T-cell (primary cell): ENCODE measurements around the gene CACNB1. TPM values are rescaled to one million over a fixed set of nuclear protein-coding genes. Genes with fewer than 3 reads are reported as not detected.

Experiments used
- ATAC-seq, 4 experiments: fragments of 200-7000 bp in 3 of 4; fragments of 150-1000 bp in 1 of 4; cut with Tn5 transposase; replicated peaks in 1 of 4; 1 replicate in 3 of 4; 2 replicates in 1 of 4; pipeline ENCODE4 v1.10.0; 2021; ENCODE audit warnings: moderate library complexity in 3 of 4, mild to moderate bottlenecking in 2 of 4, moderate number of reproducible peaks in 1 of 4
- CTCF ChIA-PET, 2 donors: fragments of 300-600 bp; sonication (Branson Sonifier 250); formaldehyde crosslinking; loops; one replicate each; lab custom pipeline; 2022; ENCODE audit warnings: antibody characterized with exemption in 2 of 2; lab: Charles Lee
- POLR2A ChIA-PET, 2 donors: fragments of 300-600 bp; sonication (Branson Sonifier 250); formaldehyde crosslinking; loops; one replicate each; lab custom pipeline; 2022; ENCODE audit warnings: antibody characterized with exemption in 2 of 2; lab: Charles Lee
- DNase-seq, 35 experiments: peaks; one replicate each; pipeline versions ENCODE4 v3.0.0 to v3.0.0-alpha.2; 2013 to 2023
- H3K27ac ChIP-seq: one replicate; pipeline ENCODE4 v1.5.1; 2013; ENCODE audit warnings: low read length
- H3K27me3 ChIP-seq, 2 experiments: replicated peaks in 1 of 2; 1 replicate in 1 of 2; 2 replicates in 1 of 2; pipeline versions ENCODE4 v1.6.1 to v1.7.0; 2013; ENCODE audit warnings: low read length in 1 of 2, mixed read lengths in 1 of 2; ENCODE audit not compliant: control insufficient read depth in 2 of 2, insufficient read depth in 2 of 2; ENCODE audit errors: extremely low read depth in 1 of 2
- H3K36me3 ChIP-seq, 2 donors: 1 replicate in 1 of 2; 2 replicates in 1 of 2; pipeline versions ENCODE4 v1.6.1 to v1.7.0; 2013; ENCODE audit warnings: low read length in 1 of 2; ENCODE audit not compliant: control insufficient read depth in 2 of 2, insufficient read depth in 1 of 2; ENCODE audit errors: extremely low read depth in 1 of 2
- H3K4me1 ChIP-seq, 2 experiments: 1 replicate in 1 of 2; 2 replicates in 1 of 2; pipeline versions ENCODE4 v1.6.1 to v1.7.0; 2013; ENCODE audit warnings: low read length in 2 of 2, mixed read lengths in 1 of 2; ENCODE audit not compliant: insufficient read depth in 2 of 2, control insufficient read depth in 1 of 2; ENCODE audit errors: extremely low read depth in 1 of 2
- H3K4me3 ChIP-seq, 2 donors: 1 replicate in 1 of 2; 2 replicates in 1 of 2; pipeline versions ENCODE4 v1.5.1 to v1.7.0; 2013; ENCODE audit warnings: mild to moderate bottlenecking in 2 of 2, low read length in 1 of 2, moderate library complexity in 1 of 2; ENCODE audit not compliant: control insufficient read depth in 1 of 2; ENCODE audit errors: extremely low read depth in 1 of 2
- H3K9me3 ChIP-seq: 2 replicates; pipeline ENCODE4 v1.7.0; 2013
- H3K27ac Mint-ChIP-seq, 2 donors: one replicate each; pipeline ENCODE4 v1.8.0; 2020 to 2021; ENCODE audit warnings: mild to moderate bottlenecking in 2 of 2, mixed read lengths in 2 of 2
- H3K27me3 Mint-ChIP-seq, 2 donors: one replicate each; pipeline ENCODE4 v1.8.0; 2021 to 2022; ENCODE audit warnings: mixed read lengths in 2 of 2
- H3K36me3 Mint-ChIP-seq: one replicate; pipeline ENCODE4 v1.8.0; 2021; ENCODE audit warnings: mixed read lengths
- H3K4me1 Mint-ChIP-seq, 3 donors: one replicate each; pipeline ENCODE4 v1.8.0; 2020 to 2022; ENCODE audit warnings: mixed read lengths in 3 of 3, mild to moderate bottlenecking in 1 of 3
- H3K4me3 Mint-ChIP-seq, 3 donors: one replicate each; pipeline ENCODE4 v1.8.0; 2020 to 2022; ENCODE audit warnings: mild to moderate bottlenecking in 3 of 3, mixed read lengths in 3 of 3, moderate library complexity in 3 of 3
- H3K9me3 Mint-ChIP-seq, 3 donors: one replicate each; pipeline ENCODE4 v1.8.0; 2020 to 2022; ENCODE audit warnings: mixed read lengths in 3 of 3
- WGBS: methylation state at CpG from one replicate; pipeline ENCODE4 v1.1.5; 2013; ENCODE audit warnings: missing lambda C conversion rate; ENCODE audit not compliant: insufficient coverage; 5-methylcytosine and 5-hydroxymethylcytosine counted together
- total RNA-seq, 35 experiments: library from RNA in 6 of 35; stranded (reverse) in 6 of 35; fragments of 120-200 nt in 1 of 35; gene quantifications; one replicate each; pipeline versions ENCODE4 v1.2.1 to v1.2.4 and lab custom pipeline; 2013 to 2026

The CACNB1 gene
- total RNA-seq, 5 donors from 2014 or later (not counting 1 experiment from before 2014, with no cell fraction given), result 10.8 to 23.2 (median 21.4) TPM

DNA sequence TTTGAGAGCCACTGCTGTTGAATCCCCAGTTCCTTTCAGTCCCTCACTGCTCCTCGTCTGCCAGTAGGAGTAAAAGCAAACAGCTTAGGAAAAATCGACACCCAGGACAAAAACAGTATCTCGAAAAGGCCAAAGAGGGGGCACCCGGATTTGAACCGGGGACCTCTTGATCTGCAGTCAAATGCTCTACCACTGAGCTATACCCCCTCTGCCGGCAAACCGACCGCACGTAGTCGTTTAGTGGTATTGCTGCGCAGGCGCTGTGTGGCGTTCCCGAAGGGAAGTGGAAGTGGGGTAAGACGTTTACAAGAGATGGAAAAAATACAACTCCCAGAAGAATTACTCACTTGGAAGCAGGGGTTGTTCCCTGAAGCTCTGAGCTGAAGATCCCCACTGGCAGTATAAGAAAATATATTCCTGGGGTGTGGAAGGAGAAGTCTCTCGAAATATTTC is 43.8 kb downstream of the CACNB1 start:
- H3K9me3 Mint-ChIP-seq, result no peaks in the 10 kb centered on the region
- Histone ChIP-seq H3K4me1 (peaks cover 2 to 53% of the 10 kb centered on the region in 2 experiments), H3K36me3 (no peaks in the 10 kb centered on the region), H3K27ac (peak overlapping the region; percentile 70), H3K9me3 (no peaks in the 10 kb centered on the region), H3K27me3 (peaks cover 0 to 16% of the 10 kb centered on the region in 2 experiments), H3K4me3 (peak overlapping the region; percentile 92 to 99)
- ATAC-seq (peak; percentile 57 to 66 (median 59)), DNase-seq (peak; percentile 76 to 97 (median 90))
- H3K36me3 Mint-ChIP-seq, result peaks cover 5% of the 10 kb centered on the region
- CTCF ChIA-PET, result interaction anchor here (0.6 to 5.1 kb wide), 33 partner anchors 10 to 1152 kb away, joined by 3 to 134 read pairs (median 5); partner anchors contain the start of genes ARL5C (in 1 of the 2), CWC25 (in 1 of the 2), LASP1 (in 1 of the 2) and LASP1NB (in 1 of the 2)
- peaks cover 43 to 56% (median 47%) of the 10 kb centered on the region in 3 donors for H3K4me1 Mint-ChIP-seq
- POLR2A ChIA-PET, result interaction anchor here (0.6 to 1.1 kb wide), 4 partner anchors 46 to 913 kb away, joined by 3 to 6 read pairs (median 4); no protein-coding TSS in a partner anchor
- peak overlapping the region; percentile 96 to 99 for H3K27ac Mint-ChIP-seq
- peak overlapping the region; percentile 95 to 100 (median 100) for H3K4me3 Mint-ChIP-seq
- H3K27me3 Mint-ChIP-seq, result peaks cover 0 to 9% of the 10 kb centered on the region in 2 donors
- no CpG with 5 or more reads among the region's 16 CpGs for WGBS

GRCh38 chr17:39151943-39152818 is 45.3 kb downstream of the CACNB1 start:
- H3K27me3 Mint-ChIP-seq, result peaks cover 0 to 9% of the 10 kb centered on the region in 2 donors
- POLR2A ChIA-PET, result interaction anchor here in 1 of 2 donors (0.6 to 0.9 kb wide), 3 partner anchors 80 to 947 kb away, joined by 4 to 5 read pairs (median 5); no protein-coding TSS in a partner anchor

GRCh38 chr17:39151150-39151942 is 46.1 kb downstream of the CACNB1 start, which contains the start of gene PLXDC1:
TSS of gene PLXDC1 (minus strand) at chr17:39151637. CDS start at chr17:39151437, 200 bp downstream.
- peaks cover 0 to 16% of the 10 kb centered on the region in 2 experiments for H3K27me3 ChIP-seq
- Mint-ChIP-seq H3K27ac (peak within 1 kb of the TSS; percentile 96 to 99), H3K27me3 (peaks cover 0 to 9% of the 10 kb centered on the region in 2 donors), H3K36me3 (peaks cover 5% of the 10 kb centered on the region), H3K9me3 (no peaks in the 10 kb centered on the region), H3K4me1 (peaks cover 46 to 65% (median 54%) of the 10 kb centered on the region in 3 donors), H3K4me3 (peak within 1 kb of the TSS; percentile 95 to 100 (median 100))
- DNase-seq (peak in 13 of 35 experiments; percentile 8 to 46 (median 25)), ATAC-seq (peak in 2 of 4 experiments; percentile 8 to 16)
- WGBS, result 4% methylated on average over 29 of the region's 68 CpGs
- H3K36me3 ChIP-seq, result no peaks in the 10 kb centered on the region
- ChIA-PET POLR2A (no interaction called here), CTCF (interaction anchor here (0.6 to 5.1 kb wide), 8 partner anchors 13 to 414 kb away, joined by 3 to 134 read pairs (median 4); no protein-coding TSS in a partner anchor)
- peak within 1 kb of the TSS; percentile 92 to 99 for H3K4me3 ChIP-seq
- peaks cover 2 to 53% of the 10 kb centered on the region in 2 experiments for H3K4me1 ChIP-seq
- no peaks in the 10 kb centered on the region for H3K9me3 ChIP-seq
- H3K27ac ChIP-seq, result peak within 1 kb of the TSS; percentile 70

More at GRCh38 chr17:39151943-39152818, 45.3 kb downstream of the CACNB1 start:
- Histone ChIP-seq H3K9me3 (no peaks in the 10 kb centered on the region), H3K27me3 (peaks cover 0 to 16% of the 10 kb centered on the region in 2 experiments), H3K36me3 (no peaks in the 10 kb centered on the region), H3K27ac (peak overlapping the region; percentile 70), H3K4me1 (peaks cover 2 to 53% of the 10 kb centered on the region in 2 experiments), H3K4me3 (peak overlapping the region; percentile 92 to 99)
- WGBS, result 13% methylated on average over 4 of the region's 25 CpGs
- ATAC-seq, result peak in 3 of 4 experiments; percentile 17 to 29 (median 23)
- CTCF ChIA-PET, result interaction anchor here (0.6 to 5.1 kb wide), 28 partner anchors 12 to 415 kb away, joined by 3 to 134 read pairs (median 5); partner anchors contain the start of genes ARL5C (in 1 of the 2), CWC25 (in 1 of the 2), LASP1NB (in 1 of the 2) and RPL19 (in 1 of the 2)
- Mint-ChIP-seq H3K27ac (peak overlapping the region; percentile 96 to 99), H3K9me3 (no peaks in the 10 kb centered on the region), H3K4me3 (peak overlapping the region; percentile 95 to 100 (median 100)), H3K36me3 (peaks cover 5% of the 10 kb centered on the region), H3K4me1 (peaks cover 46 to 64% (median 54%) of the 10 kb centered on the region in 3 donors)
- DNase-seq, result peak in 17 of 35 experiments; percentile 13 to 55 (median 33)

GRCh38 chr17:39150795-39151149 is 46.7 kb downstream of the CACNB1 start:
- ChIA-PET POLR2A (interaction anchor here in 1 of 2 donors (0.6 kb wide), 1 partner anchor 24 kb away, joined by 4 read pairs; no protein-coding TSS in a partner anchor), CTCF (interaction anchor here in 1 of 2 donors (5.1 kb wide), 1 partner anchor 13 kb away, joined by 51 read pairs; no protein-coding TSS in a partner anchor)
- peak overlapping the region; percentile 40 to 83 for H3K4me3 ChIP-seq
- H3K4me1 ChIP-seq, result peaks cover 2 to 53% of the 10 kb centered on the region in 2 experiments
- peaks cover 0 to 9% of the 10 kb centered on the region in 2 donors for H3K27me3 Mint-ChIP-seq
- no peak overlapping the region for H3K27ac ChIP-seq
- ATAC-seq, result no peak
- peaks cover 46 to 65% (median 54%) of the 10 kb centered on the region in 3 donors for H3K4me1 Mint-ChIP-seq
- H3K36me3 Mint-ChIP-seq, result peaks cover 5% of the 10 kb centered on the region
- H3K4me3 Mint-ChIP-seq, result peak overlapping the region; percentile 77 to 95 (median 80)
- H3K36me3 ChIP-seq, result no peaks in the 10 kb centered on the region
- no peaks in the 10 kb centered on the region for H3K9me3 Mint-ChIP-seq
- no peak for DNase-seq
- no peaks in the 10 kb centered on the region for H3K9me3 ChIP-seq
- peak overlapping the region in 1 of 2 donors; percentile 83 for H3K27ac Mint-ChIP-seq
- no CpG with 5 or more reads among the region's 5 CpGs for WGBS
- H3K27me3 ChIP-seq, result peaks cover 0 to 16% of the 10 kb centered on the region in 2 experiments

DNA sequence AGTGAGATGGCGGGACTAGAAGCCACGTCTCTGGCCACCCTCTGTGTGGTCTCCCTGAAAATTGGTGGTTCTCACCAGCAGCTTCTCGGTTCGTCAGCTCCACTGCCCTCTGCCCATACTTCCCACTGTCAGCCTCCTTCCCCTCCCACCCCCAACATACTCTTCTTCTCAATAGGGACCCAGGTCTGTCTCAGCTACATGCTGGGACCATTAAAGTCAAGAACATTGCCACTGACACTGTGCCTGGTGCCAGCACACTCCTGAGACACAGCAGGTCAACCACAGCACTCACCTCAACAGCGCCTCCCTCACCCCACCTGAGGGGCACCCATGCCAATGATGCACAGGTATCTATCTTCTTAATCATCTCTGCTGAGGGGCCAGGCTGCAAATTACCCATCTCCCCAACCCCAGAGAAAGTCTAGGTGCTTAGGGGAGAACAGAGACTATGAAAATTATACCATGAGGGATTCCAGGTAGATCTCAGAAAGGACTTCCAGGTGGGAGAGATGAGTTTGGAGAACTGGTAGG is 47.3 kb downstream of the CACNB1 start:
- H3K4me1 Mint-ChIP-seq, result peaks cover 49 to 65% (median 54%) of the 10 kb centered on the region in 3 donors
- Histone ChIP-seq H3K27ac (no peak overlapping the region), H3K4me1 (peaks cover 2 to 53% of the 10 kb centered on the region in 2 experiments), H3K27me3 (peaks cover 0 to 16% of the 10 kb centered on the region in 2 experiments), H3K4me3 (peak overlapping the region in 1 of 2 donors; percentile 83), H3K36me3 (no peaks in the 10 kb centered on the region), H3K9me3 (no peaks in the 10 kb centered on the region)
- 54% methylated on average over 5 of the region's 5 CpGs for whole genome bisulfite sequencing
- no peaks in the 10 kb centered on the region for H3K9me3 Mint-ChIP-seq
- peak overlapping the region; percentile 77 to 95 (median 80) for H3K4me3 Mint-ChIP-seq
- ChIA-PET CTCF (no interaction called here), POLR2A (interaction anchor here in 1 of 2 donors (0.6 kb wide), 1 partner anchor 24 kb away, joined by 4 read pairs; no protein-coding TSS in a partner anchor)
- ATAC-seq, result no peak
- peaks cover 5% of the 10 kb centered on the region for H3K36me3 Mint-ChIP-seq
- peaks cover 0 to 9% of the 10 kb centered on the region in 2 donors for H3K27me3 Mint-ChIP-seq
- H3K27ac Mint-ChIP-seq, result peak overlapping the region in 1 of 2 donors; percentile 83
- peak in 4 of 35 experiments; percentile 16 to 33 (median 24) for DNase-seq
